HEK293 (cell line): Measurements from ENCODE around the gene NHSL2.

Source experiments
- CTCF ChIP-seq: fragments of 450-650 bp; formaldehyde crosslinking; IDR thresholded peaks from 2 replicates; pipeline ENCODE4 v1.5.1; 2016; ENCODE audit warnings: missing biosample characterization, missing genetic modification characterization
- GLIS1 ChIP-seq: fragments of 450-650 bp; formaldehyde crosslinking; IDR thresholded peaks from 2 replicates; pipeline ENCODE4 v1.5.1; 2016; ENCODE audit warnings: missing biosample characterization, missing genetic modification characterization
- MYNN ChIP-seq: fragments of 450-650 bp; formaldehyde crosslinking; IDR thresholded peaks from 2 replicates; pipeline ENCODE4 v1.5.1; 2016; ENCODE audit warnings: missing biosample characterization, missing genetic modification characterization, borderline replicate concordance
- PBX3 ChIP-seq: sonication (generic); formaldehyde crosslinking; IDR thresholded peaks from 2 replicates; pipeline ENCODE4 v1.8.1; 2022; ENCODE audit warnings: mild to moderate bottlenecking, moderate library complexity, missing genetic modification reagents
- SALL2 ChIP-seq: fragments of 450-650 bp; formaldehyde crosslinking; IDR thresholded peaks from 2 replicates; pipeline ENCODE4 v1.5.0; 2017; ENCODE audit warnings: missing biosample characterization, mild to moderate bottlenecking, missing genetic modification characterization, borderline replicate concordance
- ZBTB11 ChIP-seq: fragments of 450-650 bp; formaldehyde crosslinking; conservative IDR thresholded peaks from 2 replicates; pipeline ENCODE4 v1.5.1; 2016; ENCODE audit warnings: low read depth, missing biosample characterization, missing genetic modification characterization
- ZBTB17 ChIP-seq: fragments of 450-650 bp; formaldehyde crosslinking; IDR thresholded peaks from 2 replicates; pipeline ENCODE4 v1.5.1; 2016; ENCODE audit warnings: missing biosample characterization, missing genetic modification characterization
- ZBTB20 ChIP-seq: fragments of 450-650 bp; formaldehyde crosslinking; IDR thresholded peaks from 2 replicates; pipeline ENCODE4 v1.5.1; 2016; ENCODE audit warnings: missing biosample characterization, missing genetic modification characterization
- ZBTB8A ChIP-seq: fragments of 450-650 bp; formaldehyde crosslinking; IDR thresholded peaks from 2 replicates; pipeline ENCODE4 v1.5.1; 2016; ENCODE audit warnings: missing biosample characterization, missing genetic modification characterization
- ZNF184 ChIP-seq: fragments of 450-650 bp; IDR thresholded peaks from 2 replicates; pipeline ENCODE4 v1.5.1; 2018; ENCODE audit warnings: missing biosample characterization, mild to moderate bottlenecking, missing genetic modification characterization
- ZNF211 ChIP-seq: fragments of 450-650 bp; formaldehyde crosslinking; IDR thresholded peaks from 2 replicates; pipeline ENCODE4 v1.5.1; 2016; ENCODE audit warnings: low read depth, missing biosample characterization, missing genetic modification characterization
- ZNF404 ChIP-seq: fragments of 450-650 bp; formaldehyde crosslinking; IDR thresholded peaks from 2 replicates; pipeline ENCODE4 v1.5.1; 2017; ENCODE audit warnings: missing biosample characterization, missing genetic modification characterization
- ZNF416 ChIP-seq: fragments of 450-650 bp; formaldehyde crosslinking; IDR thresholded peaks from 2 replicates; pipeline ENCODE4 v1.5.1; 2016; ENCODE audit warnings: missing biosample characterization, missing genetic modification characterization
- ZSCAN4 ChIP-seq: fragments of 450-650 bp; formaldehyde crosslinking; IDR thresholded peaks from 2 replicates; pipeline ENCODE4 v1.5.1; 2017; ENCODE audit warnings: missing biosample characterization, missing genetic modification characterization

GRCh38 chrX:71997320-71997719 lies 86.7 kb downstream of the NHSL2 start:
- no peak for TF ChIP-seq MYNN (tag by site-specific recombination)
- TF ChIP-seq ZNF211: no peak
- TF ChIP-seq ZBTB17 (tag by site-specific recombination): no peak
- TF ChIP-seq CTCF (tag by site-specific recombination): no peak
- no peak for TF ChIP-seq PBX3
- TF ChIP-seq GLIS1 (tag by site-specific recombination): no peak
- no peak for TF ChIP-seq ZBTB8A (tag by site-specific recombination)
- no peak for TF ChIP-seq ZBTB20 (tag by site-specific recombination)
- no peak for TF ChIP-seq SALL2 (tag by site-specific recombination)
- TF ChIP-seq ZSCAN4 (tag by site-specific recombination): no peak
- no peak for TF ChIP-seq ZNF416 (tag by site-specific recombination)
- no peak for TF ChIP-seq ZBTB11 (tag by site-specific recombination)
- no peak for TF ChIP-seq ZNF404
- TF ChIP-seq ZNF184 (tag by site-specific recombination): no peak
